Gastroesophageal sphincter (tissue), 4 donors: Measurements from ENCODE around the gene ATP2B2. TPM values are rescaled to one million over a fixed set of nuclear protein-coding genes. Genes with fewer than 3 reads are reported as not detected.
"Not testable (repeated sequence)": the region's sequence is repeated elsewhere in the genome, so short reads cannot be mapped to it uniquely, and the experiment has no call there.

Source experiments
- ATAC-seq: fragments of 150-250 bp; one replicate; pipeline ENCODE4 v1.9.1; 2016; ENCODE audit warnings: mild to moderate bottlenecking, moderate library complexity
- H3K27ac ChIP-seq, 4 donors: fragments of 200-600 bp; sonication (generic) in 3 of 4; 1 replicate in 3 of 4; 2 replicates in 1 of 4; pipeline ENCODE4 v1.5.1; 2016 to 2019
- H3K27me3 ChIP-seq: fragments of 200-600 bp; sonication (generic); one replicate; pipeline ENCODE4 v1.5.1; 2019
- H3K36me3 ChIP-seq, 2 donors: fragments of 200-600 bp; sonication (generic); one replicate each; pipeline ENCODE4 v1.5.1; 2019; ENCODE audit warnings: control low read depth in 1 of 2
- H3K4me1 ChIP-seq, 3 donors: fragments of 200-600 bp; sonication (generic); 1 replicate in 2 of 3; 2 replicates in 1 of 3; pipeline ENCODE4 v1.5.1; 2016 to 2019; ENCODE audit warnings: control low read depth in 2 of 3
- H3K4me3 ChIP-seq, 2 donors: fragments of 200-600 bp; sonication (generic); one replicate each; pipeline ENCODE4 v1.5.1; 2019; ENCODE audit warnings: mild to moderate bottlenecking in 1 of 2, moderate library complexity in 1 of 2
- H3K9me3 ChIP-seq, 3 donors: fragments of 200-600 bp; sonication (generic); one replicate each; pipeline ENCODE4 v1.5.1; 2017 to 2019; ENCODE audit warnings: control low read depth in 2 of 3
- CTCF ChIP-seq, 4 experiments: fragments of 200-600 bp in 2 of 4; fragments of 450-650 bp in 2 of 4; sonication (generic) in 1 of 4; IDR thresholded peaks; one replicate each; pipeline ENCODE4 v1.5.1; 2017 to 2019; ENCODE audit warnings: antibody characterized with exemption in 4 of 4, mild to moderate bottlenecking in 2 of 4, moderate library complexity in 2 of 4
- EP300 ChIP-seq: sonication (generic); formaldehyde crosslinking; IDR thresholded peaks from one replicate; pipeline ENCODE4 v1.6.1; 2017; ENCODE audit warnings: antibody characterized with exemption, mild to moderate bottlenecking
- POLR2A ChIP-seq, 2 donors: fragments of 450-650 bp; IDR thresholded peaks; one replicate each; pipeline ENCODE4 v1.6.1; 2017; ENCODE audit warnings: antibody characterized with exemption in 2 of 2, mild to moderate bottlenecking in 2 of 2, moderate library complexity in 1 of 2
- POLR2AphosphoS5 ChIP-seq: sonication (generic); formaldehyde crosslinking; IDR thresholded peaks from one replicate; pipeline ENCODE4 v1.6.1; 2017; ENCODE audit warnings: antibody characterized with exemption
- WGBS, 2 donors: methylation state at CpG; one replicate each; pipeline ENCODE4 v1.1.5; 2018; ENCODE audit warnings: low coverage in 1 of 2; 5-methylcytosine and 5-hydroxymethylcytosine counted together
- total RNA-seq, 4 donors: library from RNA; depleted of rRNA; stranded (reverse); fragments of >200 nt; gene quantifications; one replicate each; pipeline ENCODE4 v1.1.0, GENCODE V29; 2016

The ATP2B2 gene
- total RNA-seq, 4 donors from 2014 or later = 0.13 to 0.30 (median 0.27) TPM; not detected in 1

DNA sequence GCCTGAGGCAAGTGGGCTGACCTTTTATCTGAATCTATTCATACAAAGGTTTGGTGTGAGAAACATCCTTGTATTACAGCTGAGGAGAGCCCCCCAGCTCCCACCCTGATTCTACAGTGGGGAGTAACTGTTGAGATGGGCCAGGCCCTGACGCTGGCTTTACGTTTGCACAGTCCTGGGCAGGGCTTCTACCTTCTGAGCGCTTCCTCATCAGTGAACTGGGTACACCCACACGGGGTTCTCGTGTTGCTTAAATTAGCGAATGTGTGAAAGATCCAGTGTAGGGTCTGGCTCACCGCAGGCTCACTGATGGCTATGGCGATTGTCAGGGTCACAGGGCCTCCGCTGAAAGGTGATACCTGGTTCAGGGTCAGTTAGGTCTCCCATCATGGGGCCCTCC, 205.3 kb downstream of the ATP2B2 start:
- 84 to 89% methylated on average over 5 to 8 of the region's 9 CpGs for WGBS, 2 donors
- peaks cover 0 to 85% of the 10 kb centered on the region in 2 donors for H3K36me3 ChIP-seq

DNA sequence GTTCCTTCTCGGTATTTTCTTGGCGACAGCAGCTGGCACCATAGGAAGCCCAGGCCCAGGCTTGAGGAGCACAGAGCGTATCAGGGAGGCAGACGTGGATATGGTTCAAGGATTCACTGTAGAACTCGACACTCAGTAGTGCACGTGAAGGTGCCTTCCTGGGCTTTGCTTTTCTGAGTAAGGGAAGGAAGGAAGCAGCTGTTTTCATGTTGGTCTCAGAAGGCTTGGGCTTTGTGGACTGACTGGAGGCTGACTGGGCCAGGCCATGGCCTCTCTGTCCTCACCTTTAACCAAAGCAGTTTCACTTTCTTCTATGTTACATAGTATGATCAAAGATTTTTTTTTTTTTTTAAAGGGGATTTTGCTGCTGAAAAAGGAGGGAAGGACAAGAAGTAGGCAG, 205.7 kb downstream of the ATP2B2 start:
- no peak for ATAC-seq
- no peak overlapping the region for H3K27ac ChIP-seq
- no peak for TF ChIP-seq POLR2AphosphoS5
- no peak for TF ChIP-seq EP300
- no peak for TF ChIP-seq POLR2A (IDR thresholded peaks at IDR 0.05)
- TF ChIP-seq CTCF (IDR thresholded peaks at IDR 0.05) = no peak
- H3K27me3 ChIP-seq = no peaks in the 10 kb centered on the region
- peaks cover 0 to 81% of the 10 kb centered on the region in 2 donors for H3K36me3 ChIP-seq
- H3K4me3 ChIP-seq = no peak overlapping the region
- 37 to 75% methylated on average over 2 to 6 of the region's 6 CpGs for WGBS, 2 donors
- no peaks in the 10 kb centered on the region for H3K4me1 ChIP-seq
- H3K9me3 ChIP-seq = no peaks in the 10 kb centered on the region

More for the DNA sequence above, 205.3 kb downstream of the ATP2B2 start:
- no peaks in the 10 kb centered on the region for H3K4me1 ChIP-seq
- TF ChIP-seq CTCF (IDR thresholded peaks at IDR 0.05) = no peak
- no peak overlapping the region for H3K4me3 ChIP-seq
- no peak for ATAC-seq
- H3K27me3 ChIP-seq = no peaks in the 10 kb centered on the region
- H3K9me3 ChIP-seq = no peaks in the 10 kb centered on the region
- H3K27ac ChIP-seq = no peak overlapping the region

GRCh38 chr3:10299175-10299574, 206.2 kb downstream of the ATP2B2 start:
- Histone ChIP-seq H3K27ac (no peak overlapping the region), H3K4me3 (no peak overlapping the region), H3K36me3 (peaks cover 0 to 80% of the 10 kb centered on the region in 2 donors), H3K9me3 (no peaks in the 10 kb centered on the region), H3K27me3 (no peaks in the 10 kb centered on the region), H3K4me1 (no peaks in the 10 kb centered on the region)
- no peak for ATAC-seq
- TF ChIP-seq EP300 (no peak), CTCF (IDR thresholded peaks at IDR 0.05) (no peak), POLR2A (IDR thresholded peaks at IDR 0.05) (no peak), POLR2AphosphoS5 (no peak)
- WGBS, 2 donors = 75 to 86% methylated on average over 2 of the region's 2 CpGs

DNA sequence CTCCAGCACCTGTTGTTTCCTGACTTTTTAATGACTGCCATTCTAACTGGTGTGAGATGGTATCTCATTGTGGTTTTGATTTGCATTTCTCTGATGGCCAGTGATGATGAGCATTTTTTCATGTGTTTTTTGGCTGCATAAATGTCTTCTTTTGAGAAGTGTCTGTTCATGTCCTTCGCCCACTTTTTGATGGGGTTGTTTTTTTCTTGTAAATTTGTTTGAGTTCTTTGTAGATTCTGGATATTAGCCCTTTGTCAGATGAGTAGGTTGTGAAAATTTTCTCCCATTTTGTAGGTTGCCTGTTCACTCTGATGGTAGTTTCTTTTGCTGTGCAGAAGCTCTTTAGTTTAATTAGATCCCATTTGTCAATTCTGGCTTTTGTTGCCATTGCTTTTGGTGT, 207.3 kb downstream of the ATP2B2 start:
- H3K27ac ChIP-seq, ATAC-seq, H3K4me3 ChIP-seq, H3K27me3 ChIP-seq, H3K4me1 ChIP-seq, H3K9me3 ChIP-seq: not testable (repeated sequence)
- no CpG with 5 or more reads among the region's 1 CpG for WGBS, 2 donors
- H3K36me3 ChIP-seq = peaks cover 0 to 78% of the 10 kb centered on the region in 2 donors

- Histone ChIP-seq H3K27me3 (no peaks in the 10 kb centered on the region), H3K27ac (no peak overlapping the region), H3K9me3 (no peaks in the 10 kb centered on the region), H3K36me3 (peaks cover 0 to 67% of the 10 kb centered on the region in 2 donors), H3K4me3 (no peak overlapping the region), H3K4me1 (no peaks in the 10 kb centered on the region)
- TF ChIP-seq POLR2A (IDR thresholded peaks at IDR 0.05) (no peak), POLR2AphosphoS5 (no peak), EP300 (no peak)
- 82 to 86% methylated on average over 4 to 12 of the region's 12 CpGs for WGBS, 2 donors
- ATAC-seq = no peak
Observed at GRCh38 chr3:10294030-10294586, 211.3 kb downstream of the ATP2B2 start.

- Histone ChIP-seq H3K4me3 (no peak within 1 kb of the TSS), H3K4me1 (no peaks in the 10 kb centered on the region), H3K36me3 (peaks cover 0 to 74% of the 10 kb centered on the region in 2 donors), H3K27me3 (no peaks in the 10 kb centered on the region), H3K9me3 (no peaks in the 10 kb centered on the region), H3K27ac (no peak within 1 kb of the TSS)
- no peak for ATAC-seq
- WGBS, 2 donors = 50 to 67% methylated on average over 4 to 5 of the region's 12 CpGs
- TF ChIP-seq POLR2AphosphoS5 (no peak), CTCF (IDR thresholded peaks at IDR 0.05) (no peak), POLR2A (IDR thresholded peaks at IDR 0.05) (no peak), EP300 (no peak)
Observed at GRCh38 chr3:10292505-10293419, 212.6 kb downstream of the ATP2B2 start, which contains the start of gene GHRL. Gene GHRL (minus strand): TSS chr3:10292947. CDS start chr3:10290180, 2,767 bp downstream.
